Pancreas (tissue), 10 donors: ENCODE data around the gene AUTS2. TPM values are rescaled to one million over a fixed set of nuclear protein-coding genes. Genes with fewer than 3 reads are reported as not detected.

ENCODE experiments used
- ATAC-seq, 4 donors: fragments of 200-7000 bp; cut with Tn5 transposase; one replicate each; pipeline versions ENCODE4 v1.8.0 to v1.9.1; 2020; ENCODE audit warnings: mild to moderate bottlenecking in 4 of 4, moderate library complexity in 4 of 4
- DNase-seq, 6 donors: peaks; one replicate each; pipeline ENCODE4 v3.0.0-alpha.2; 2020
- FAIRE-seq: peaks from 2 replicates; lab custom pipeline; 2012; peaks lifted over from hg19 to GRCh38; lab: Jason Lieb, UNC
- H3K27ac ChIP-seq, 4 donors: fragments of 200-600 bp; sonication (generic); 1 replicate in 3 of 4; 2 replicates in 1 of 4; pipeline versions ENCODE4 v1.5.0 to v1.8.0; 2020
- H3K27me3 ChIP-seq, 4 donors: fragments of 200-600 bp; one replicate each; pipeline ENCODE4 v1.8.0; 2021
- H3K36me3 ChIP-seq, 3 donors: fragments of 200-600 bp; sonication (generic) in 1 of 3; one replicate each; pipeline versions ENCODE4 v1.5.0 to v1.8.0; 2020 to 2021
- H3K4me1 ChIP-seq, 3 donors: fragments of 200-600 bp; one replicate each; pipeline ENCODE4 v1.8.0; 2021
- H3K4me3 ChIP-seq, 4 donors: fragments of 200-600 bp; sonication (generic) in 2 of 4; one replicate each; pipeline versions ENCODE4 v1.5.0 to v1.8.0; 2020 to 2021
- H3K9me3 ChIP-seq, 4 donors: fragments of 200-600 bp; one replicate each; pipeline ENCODE4 v1.8.0; 2021
- CTCF ChIP-seq, 4 donors: fragments of 200-600 bp; sonication (generic) in 3 of 4; IDR thresholded peaks; one replicate each; pipeline versions ENCODE4 v1.5.0 to v1.8.0; 2021; ENCODE audit warnings: antibody characterized with exemption in 4 of 4
- WGBS, 2 donors: extraction: QIAGEN DNeasy Blood & Tissue Kit; methylation state at CpG; one replicate each; pipeline ENCODE4 v1.1.7; 2013; 5-methylcytosine and 5-hydroxymethylcytosine counted together
- intact Hi-C, 3 donors: fragments of 100-400 bp; cut with DNase I; formaldehyde crosslinking; loops; one replicate each; pipeline versions ENCODE4 v1.11.1 to v1.14.2; 2022
- polyA plus RNA-seq, 2 donors: library from polyadenylated mRNA; stranded (reverse); fragments of 200-250 nt; gene quantifications; one replicate each; pipeline ENCODE4 v1.2.3, GENCODE V29; 2013
- total RNA-seq, 6 donors: library from RNA; stranded (reverse); fragmentation: NEBNext Ultra II Directional in 4 of 6; extraction: Animal tissue kit (Norgen Biotek cat#: 25700) in 4 of 6; gene quantifications; one replicate each; pipeline versions ENCODE4 v1.2.1 to v1.2.4, GENCODE V29; 2021 to 2023
- donor health status: healthy with polysubstance abuse.
- donor health status: DM: no; HTN: no; CAD: no; lungs with moderate emphysema.
- donor health status: DM: no; HTN: no; CAD: no.
- donor health status: control.
- donor health status: control.
- donor health status: Bipolar disorder and iron deficiency.
- donor health status: DM: yes; HTN: yes; CAD: no.
- donor health status: DM: no; HTN: no; CAD: no.
- donor health status: DM: no; HTN: no; CAD: no.
- donor health status: DM: yes; HTN: yes; CAD: no.

AUTS2 gene
- total and polyA plus RNA-seq, 8 donors: 5.8 to 16.8 (median 9.9) TPM

- intact Hi-C loops: no loop called here
- H3K27me3 ChIP-seq: no peaks in the 10 kb centered on the region
- no peak overlapping the region for H3K4me3 ChIP-seq
- no peaks in the 10 kb centered on the region for H3K9me3 ChIP-seq
- TF ChIP-seq CTCF (IDR thresholded peaks at IDR 0.05): no peak
- no peaks in the 10 kb centered on the region for H3K4me1 ChIP-seq
- DNase-seq: no peak
- 87 to 89% methylated on average over 5 of the region's 5 CpGs for WGBS, 2 donors
- ATAC-seq: no peak
- H3K36me3 ChIP-seq: no peaks in the 10 kb centered on the region
- no peak for FAIRE-seq
- H3K27ac ChIP-seq: no peak overlapping the region
Observed at GRCh38 chr7:70770154-70770553, 1171.9 kb downstream of the AUTS2 start.

GRCh38 chr7:70771451-70771850 is 1173.2 kb downstream of the AUTS2 start:
- 71 to 74% methylated on average over 10 of the region's 10 CpGs for WGBS, 2 donors
- Histone ChIP-seq H3K4me3 (no peak overlapping the region), H3K27ac (no peak overlapping the region), H3K27me3 (no peaks in the 10 kb centered on the region), H3K9me3 (no peaks in the 10 kb centered on the region), H3K36me3 (no peaks in the 10 kb centered on the region), H3K4me1 (no peaks in the 10 kb centered on the region)
- intact Hi-C loops: no loop called here
- ATAC-seq (no peak), FAIRE-seq (no peak), DNase-seq (no peak)
- no peak for TF ChIP-seq CTCF (IDR thresholded peaks at IDR 0.05)

GRCh38 chr7:70772891-70773290 is 1174.6 kb downstream of the AUTS2 start:
- Histone ChIP-seq H3K9me3 (no peaks in the 10 kb centered on the region), H3K36me3 (no peaks in the 10 kb centered on the region), H3K27me3 (no peaks in the 10 kb centered on the region), H3K4me3 (no peak overlapping the region), H3K27ac (no peak overlapping the region), H3K4me1 (no peaks in the 10 kb centered on the region)
- 83 to 95% methylated on average over 4 of the region's 4 CpGs for WGBS, 2 donors
- no peak for TF ChIP-seq CTCF (IDR thresholded peaks at IDR 0.05)
- ATAC-seq: no peak
- no peak for DNase-seq
- intact Hi-C loops: no loop called here
- FAIRE-seq: no peak

DNA sequence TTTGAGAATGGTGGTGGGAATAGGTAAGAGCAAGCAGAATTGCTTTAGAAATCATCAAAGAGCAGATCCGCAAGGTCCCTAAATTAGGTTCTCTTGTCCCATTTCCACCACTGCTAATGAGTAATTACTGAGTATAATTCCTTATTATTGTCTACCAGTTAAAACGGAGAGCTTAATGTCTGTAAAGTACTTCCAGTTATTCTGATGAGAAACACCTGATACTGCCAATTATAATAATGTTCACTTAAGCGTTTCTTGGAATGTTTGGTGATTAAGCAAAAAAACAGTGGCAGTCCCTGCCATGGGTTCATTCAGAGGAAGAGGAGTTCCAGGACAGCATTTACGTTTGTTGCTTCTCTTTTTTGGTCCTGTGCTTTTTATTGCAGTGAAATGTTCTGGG is 1175.1 kb downstream of the AUTS2 start:
- intact Hi-C loops: no loop called here
- DNase-seq: no peak
- no peak for ATAC-seq
- Histone ChIP-seq H3K36me3 (no peaks in the 10 kb centered on the region), H3K27me3 (no peaks in the 10 kb centered on the region), H3K4me3 (no peak overlapping the region), H3K27ac (no peak overlapping the region), H3K4me1 (no peaks in the 10 kb centered on the region), H3K9me3 (no peaks in the 10 kb centered on the region)
- FAIRE-seq: no peak
- TF ChIP-seq CTCF (IDR thresholded peaks at IDR 0.05): no peak
- 81 to 89% methylated on average over 4 of the region's 4 CpGs for WGBS, 2 donors

GRCh38 chr7:70774950-70775527 is 1176.8 kb downstream of the AUTS2 start:
- H3K9me3 ChIP-seq: no peaks in the 10 kb centered on the region
- FAIRE-seq (no peak), ATAC-seq (no peak), DNase-seq (no peak)
- no peak overlapping the region for H3K4me3 ChIP-seq
- intact Hi-C loops: no loop called here
- TF ChIP-seq CTCF (IDR thresholded peaks at IDR 0.05): no peak
- no peaks in the 10 kb centered on the region for H3K27me3 ChIP-seq
- H3K4me1 ChIP-seq: no peaks in the 10 kb centered on the region
- 83 to 84% methylated on average over 3 of the region's 3 CpGs for WGBS, 2 donors
- H3K27ac ChIP-seq: no peak overlapping the region
- H3K36me3 ChIP-seq: no peaks in the 10 kb centered on the region
